GM12873 (cell line): ENCODE results near the gene MEFV.

Experiments
- TF ChIP-seq, protein P1 (sequence below): IDR thresholded peaks from 2 replicates; pipeline ENCODE4 v1.5.1; 2012; ENCODE audit warnings: low read depth, mild to moderate bottlenecking, moderate library complexity, low read length, control low read depth; ENCODE audit not compliant: insufficient read depth; ENCODE audit errors: missing control alignments

MEFV gene

DNA sequence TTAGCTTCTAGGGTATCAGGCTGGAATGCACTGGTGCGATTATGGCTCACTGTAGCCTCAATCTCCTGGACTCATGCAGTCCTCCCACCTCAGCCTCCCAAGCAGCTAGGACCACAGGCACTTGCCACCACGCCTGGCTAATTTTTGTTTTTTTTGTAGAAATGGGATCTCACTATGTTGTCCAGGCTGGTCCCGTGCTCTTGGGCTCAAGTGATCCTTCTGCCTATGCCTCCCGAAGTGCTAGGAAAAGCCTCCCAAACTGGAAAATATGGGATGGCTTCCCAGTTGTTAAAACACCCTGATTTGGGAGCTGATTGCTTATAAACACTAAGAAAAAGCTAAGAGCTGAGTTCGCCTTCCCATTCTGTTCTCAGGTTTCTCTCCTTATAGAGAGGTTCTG lies 20.2 kb upstream of the MEFV start:
- TF ChIP-seq, protein P1, sequence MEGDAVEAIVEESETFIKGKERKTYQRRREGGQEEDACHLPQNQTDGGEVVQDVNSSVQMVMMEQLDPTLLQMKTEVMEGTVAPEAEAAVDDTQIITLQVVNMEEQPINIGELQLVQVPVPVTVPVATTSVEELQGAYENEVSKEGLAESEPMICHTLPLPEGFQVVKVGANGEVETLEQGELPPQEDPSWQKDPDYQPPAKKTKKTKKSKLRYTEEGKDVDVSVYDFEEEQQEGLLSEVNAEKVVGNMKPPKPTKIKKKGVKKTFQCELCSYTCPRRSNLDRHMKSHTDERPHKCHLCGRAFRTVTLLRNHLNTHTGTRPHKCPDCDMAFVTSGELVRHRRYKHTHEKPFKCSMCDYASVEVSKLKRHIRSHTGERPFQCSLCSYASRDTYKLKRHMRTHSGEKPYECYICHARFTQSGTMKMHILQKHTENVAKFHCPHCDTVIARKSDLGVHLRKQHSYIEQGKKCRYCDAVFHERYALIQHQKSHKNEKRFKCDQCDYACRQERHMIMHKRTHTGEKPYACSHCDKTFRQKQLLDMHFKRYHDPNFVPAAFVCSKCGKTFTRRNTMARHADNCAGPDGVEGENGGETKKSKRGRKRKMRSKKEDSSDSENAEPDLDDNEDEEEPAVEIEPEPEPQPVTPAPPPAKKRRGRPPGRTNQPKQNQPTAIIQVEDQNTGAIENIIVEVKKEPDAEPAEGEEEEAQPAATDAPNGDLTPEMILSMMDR = no peak

DNA sequence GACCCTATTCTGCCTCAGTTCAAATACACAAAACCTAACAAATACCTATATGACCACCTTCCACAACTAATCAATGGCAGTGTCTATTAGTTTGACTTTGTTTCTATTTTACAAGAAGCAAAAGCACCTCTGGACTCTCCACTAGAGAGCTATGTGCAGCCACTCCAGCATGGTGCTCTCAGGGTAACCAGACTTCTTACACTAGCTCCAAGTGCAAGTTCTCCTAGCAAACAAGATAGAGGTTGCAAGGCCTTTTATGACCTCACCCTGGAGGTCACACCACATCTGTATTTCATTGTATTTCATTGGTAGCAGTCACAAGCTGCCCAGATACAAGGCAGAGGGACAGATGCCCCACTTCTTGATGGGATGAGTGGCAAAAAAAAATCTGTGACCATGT lies 18.5 kb upstream of the MEFV start:
- TF ChIP-seq, protein P1 = no peak

DNA sequence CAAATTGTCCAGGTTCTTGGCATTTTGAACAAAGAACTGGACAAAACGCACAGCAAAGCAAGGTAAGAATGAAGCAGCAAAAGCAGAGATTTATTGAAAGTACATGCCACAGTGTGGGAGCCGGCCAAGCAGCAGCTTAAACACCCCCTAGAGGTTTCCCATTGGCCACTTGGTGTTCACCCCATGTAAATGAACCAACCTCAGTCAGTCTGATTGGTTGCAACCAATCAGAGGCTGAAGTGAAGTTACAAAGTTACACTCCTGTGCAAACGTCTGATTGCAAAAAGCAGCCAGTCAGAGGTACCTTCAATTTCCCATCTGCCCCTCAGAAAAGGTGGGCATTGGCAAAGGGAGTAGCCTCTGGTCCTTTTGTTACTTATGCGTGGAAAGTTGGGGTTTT lies 18.1 kb upstream of the MEFV start:
- TF ChIP-seq, protein P1 = no peak

DNA sequence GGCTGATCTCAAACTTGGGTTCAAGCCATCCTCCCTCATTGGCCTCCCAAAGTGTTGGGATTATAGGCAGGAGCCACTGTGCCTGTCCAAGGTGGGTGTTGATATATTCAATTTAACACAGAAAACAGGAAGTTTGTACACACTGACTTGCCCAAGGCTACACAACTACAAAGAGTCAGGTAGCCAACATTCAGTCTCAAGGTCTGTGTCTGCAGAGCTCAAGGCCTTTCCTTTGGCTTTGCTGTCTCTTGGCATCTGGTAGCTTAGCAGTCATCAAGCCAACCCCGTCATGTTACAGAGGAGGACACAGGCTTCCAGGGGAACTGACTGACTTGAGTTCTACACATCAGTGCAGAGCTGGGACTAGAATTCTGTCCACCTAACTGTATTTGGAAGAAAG lies 11.9 kb upstream of the MEFV start:
- TF ChIP-seq, protein P1 = no peak

DNA sequence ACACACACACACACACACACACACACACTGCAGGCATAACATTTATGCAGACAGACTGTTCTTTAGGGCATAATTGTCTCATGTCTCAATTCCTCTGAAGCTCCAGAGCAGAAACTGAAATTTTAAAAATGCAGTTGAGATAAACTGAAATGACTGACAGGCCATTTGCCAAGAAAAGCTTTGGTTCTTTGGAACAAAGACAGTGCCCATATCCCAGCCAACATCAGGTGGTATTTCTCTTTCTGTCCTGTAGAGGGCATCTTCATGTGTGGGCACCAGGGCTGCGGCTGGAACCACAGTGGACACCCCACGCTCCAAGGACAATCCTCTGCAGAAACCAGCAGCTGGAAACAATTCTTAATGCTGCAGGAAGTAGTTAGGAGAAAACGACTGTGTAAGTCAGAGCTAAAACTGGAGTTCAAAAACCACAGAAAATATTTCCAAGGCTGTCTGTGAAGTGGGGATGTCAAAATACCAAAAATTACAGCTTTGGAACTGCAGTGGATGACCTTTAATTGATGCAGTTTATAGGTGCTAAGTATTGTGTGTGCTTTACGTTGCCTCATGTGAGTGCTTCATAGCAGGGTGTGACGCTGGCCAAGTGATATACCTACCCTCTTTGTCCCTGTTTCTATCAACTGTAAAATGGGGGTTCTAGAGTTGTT lies 10.6 kb upstream of the MEFV start:
- TF ChIP-seq, protein P1 = peak; percentile 59

DNA sequence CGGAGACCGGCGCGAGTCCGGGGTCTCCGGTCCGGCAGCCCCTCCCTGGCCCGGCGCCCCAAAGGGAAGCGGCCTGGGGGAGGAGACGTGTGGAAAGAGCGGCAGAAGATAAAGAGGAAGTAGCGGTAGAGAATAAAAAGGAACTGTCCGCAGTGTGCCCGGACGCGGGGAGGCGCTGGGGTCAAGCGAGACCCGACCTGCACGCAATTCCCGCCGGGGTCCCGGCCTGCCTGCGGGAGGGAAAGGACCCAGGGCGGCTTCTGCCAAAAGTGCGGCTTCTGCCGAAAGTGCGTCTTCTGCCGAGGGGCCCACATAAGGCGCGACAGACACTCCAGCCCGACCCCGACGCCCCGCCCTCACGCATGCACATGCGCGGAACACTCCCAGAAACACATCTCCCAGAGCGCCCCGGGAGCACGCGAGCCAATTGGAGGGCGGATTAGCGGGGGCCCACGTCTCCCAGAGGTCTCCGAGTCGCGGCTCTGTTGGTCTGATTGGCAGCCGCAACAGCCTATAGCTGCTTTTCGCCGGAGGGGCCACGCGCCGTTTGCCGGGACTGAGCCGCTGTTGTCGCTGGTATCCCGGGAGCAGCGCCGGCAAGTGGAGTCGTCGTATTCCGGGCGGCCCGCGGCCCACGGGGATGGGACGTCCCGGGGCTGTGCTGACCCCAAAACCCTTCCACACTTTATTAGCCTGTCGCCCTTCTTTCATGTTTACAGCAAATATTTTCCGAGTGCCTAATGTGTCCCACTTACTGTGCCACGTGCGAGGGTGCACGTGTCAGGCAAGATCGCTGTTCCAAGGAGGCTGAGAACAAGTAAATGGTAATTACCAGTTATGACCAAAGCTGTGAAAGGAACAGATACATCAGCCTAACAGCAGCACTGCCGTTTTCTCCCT lies 8.0 kb upstream of the MEFV start:
- TF ChIP-seq, protein P1 = peak; percentile 46

DNA sequence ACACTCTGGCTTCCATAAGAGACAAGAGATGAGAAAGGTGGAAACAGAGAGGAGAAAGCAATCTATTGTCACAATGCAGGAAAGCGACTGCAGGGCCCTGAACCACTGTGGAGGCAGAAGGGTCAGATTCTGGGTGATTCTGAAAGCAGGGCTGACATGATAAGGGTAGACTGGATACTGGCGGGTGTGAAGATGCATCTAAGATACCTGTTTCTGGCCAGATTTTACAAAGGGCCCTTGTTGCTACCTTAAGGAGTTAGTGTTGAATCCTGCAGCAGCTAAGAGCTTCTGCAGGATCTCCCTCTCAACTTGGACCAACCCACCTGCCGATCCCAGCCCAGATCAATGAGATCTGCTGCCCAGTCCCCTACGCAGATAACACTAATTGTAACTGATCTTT lies 6.1 kb upstream of the MEFV start:
- TF ChIP-seq, protein P1 = no peak
